AG04449 (cell line): Measurements from ENCODE around the gene CACNA1H.

ENCODE experiments used
- CTCF ChIA-PET: fragments of 350-600 bp; formaldehyde crosslinking; extraction: SDS; loops from one replicate; lab custom pipeline; 2021; ENCODE audit warnings: antibody characterized with exemption; lab: Yijun Ruan, JAX
- POLR2A ChIA-PET: fragments of 400-600, 350-600 bp; formaldehyde crosslinking; extraction: SDS; loops from one replicate; lab custom pipeline; 2020; ENCODE audit warnings: antibody characterized with exemption, inconsistent platforms; lab: Yijun Ruan, JAX
- DNase-seq: peaks from one replicate; pipeline ENCODE4 v3.0.0-alpha.2; 2010; ENCODE audit warnings: low read depth, low spot score
- H3K4me3 ChIP-seq: 2 replicates; pipeline ENCODE4 v1.5.1; 2011; ENCODE audit warnings: low read depth, mild to moderate bottlenecking, control low read depth, low read length
- CTCF ChIP-seq: IDR thresholded peaks from one replicate; pipeline ENCODE4 v1.5.1; 2011; ENCODE audit warnings: mild to moderate bottlenecking, moderate library complexity, low read length, control low read depth, inconsistent platforms; ENCODE audit not compliant: insufficient read depth; ENCODE audit errors: missing control alignments

Gene CACNA1H

GRCh38 chr16:1168837-1169236 lies 15.9 kb downstream of the CACNA1H start:
- TF ChIP-seq CTCF, result no peak
- CTCF ChIA-PET, result no interaction called here
- DNase-seq, result no peak
- no peak overlapping the region for H3K4me3 ChIP-seq
- POLR2A ChIA-PET, result no interaction called here

GRCh38 chr16:1169285-1170075 lies 16.6 kb downstream of the CACNA1H start:
- H3K4me3 ChIP-seq, result no peak overlapping the region
- ChIA-PET CTCF (no interaction called here), POLR2A (no interaction called here)
- TF ChIP-seq CTCF, result no peak
- DNase-seq, result no peak

- TF ChIP-seq CTCF, result no peak
- ChIA-PET CTCF (no interaction called here), POLR2A (no interaction called here)
- DNase-seq, result no peak
- H3K4me3 ChIP-seq, result no peak overlapping the region
Measured at GRCh38 chr16:1170076-1170418, 17.1 kb downstream of the CACNA1H start.

- DNase-seq, result no peak
- ChIA-PET POLR2A (no interaction called here), CTCF (no interaction called here)
Measured at GRCh38 chr16:1171001-1171400, 18.1 kb downstream of the CACNA1H start.

GRCh38 chr16:1171854-1172428 lies 19.0 kb downstream of the CACNA1H start:
- no peak overlapping the region for H3K4me3 ChIP-seq
- ChIA-PET POLR2A (no interaction called here), CTCF (no interaction called here)
- DNase-seq, result no peak
- no peak for TF ChIP-seq CTCF

More at GRCh38 chr16:1171001-1171400, 18.1 kb downstream of the CACNA1H start:
- no peak for TF ChIP-seq CTCF
- H3K4me3 ChIP-seq, result no peak overlapping the region

- TF ChIP-seq CTCF, result no peak
- ChIA-PET CTCF (no interaction called here), POLR2A (no interaction called here)
- no peak overlapping the region for H3K4me3 ChIP-seq
- no peak for DNase-seq
Measured at GRCh38 chr16:1172651-1173050, 19.7 kb downstream of the CACNA1H start.
